C4-2B (cell line): Measurements from ENCODE around the gene MUC5B.

Source experiments
- CTCF ChIP-seq: fragments of 450-650 bp; conservative IDR thresholded peaks from 2 replicates; pipeline ENCODE4 v1.5.1; 2017; ENCODE audit warnings: mild to moderate bottlenecking
- ZFX ChIP-seq: fragments of 450-650 bp; IDR thresholded peaks from 2 replicates; pipeline ENCODE4 v1.6.1; 2017

- TF ChIP-seq CTCF (no peak), ZFX (no peak)
Observed at GRCh38 chr11:1223346-1224110, 662 bp downstream of the MUC5B start.
